Vagina (tissue), 2 donors: Measurements from ENCODE around the gene SLC25A17.

Experiments used
- POLR2A ChIP-seq, 2 donors: fragments of 450-650 bp; IDR thresholded peaks; one replicate each; pipeline ENCODE4 v1.6.1; 2017; ENCODE audit warnings: antibody characterized with exemption in 2 of 2, mild to moderate bottlenecking in 2 of 2, moderate library complexity in 2 of 2
- POLR2AphosphoS5 ChIP-seq, 2 donors: sonication (generic); formaldehyde crosslinking; IDR thresholded peaks; one replicate each; pipeline ENCODE4 v1.9.0; 2017; ENCODE audit warnings: antibody characterized with exemption in 2 of 2, mild to moderate bottlenecking in 2 of 2, low read depth in 1 of 2; ENCODE audit not compliant: insufficient read depth in 1 of 2
- TF ChIP-seq, protein P1 (sequence below), 3 experiments: fragments of 450-650 bp in 2 of 3; fragments of 200-600 bp in 1 of 3; sonication (generic) in 1 of 3; IDR thresholded peaks; one replicate each; pipeline ENCODE4 v1.5.1; 2017 to 2019; ENCODE audit warnings: antibody characterized with exemption in 3 of 3, mild to moderate bottlenecking in 2 of 3, moderate library complexity in 2 of 3

DNA sequence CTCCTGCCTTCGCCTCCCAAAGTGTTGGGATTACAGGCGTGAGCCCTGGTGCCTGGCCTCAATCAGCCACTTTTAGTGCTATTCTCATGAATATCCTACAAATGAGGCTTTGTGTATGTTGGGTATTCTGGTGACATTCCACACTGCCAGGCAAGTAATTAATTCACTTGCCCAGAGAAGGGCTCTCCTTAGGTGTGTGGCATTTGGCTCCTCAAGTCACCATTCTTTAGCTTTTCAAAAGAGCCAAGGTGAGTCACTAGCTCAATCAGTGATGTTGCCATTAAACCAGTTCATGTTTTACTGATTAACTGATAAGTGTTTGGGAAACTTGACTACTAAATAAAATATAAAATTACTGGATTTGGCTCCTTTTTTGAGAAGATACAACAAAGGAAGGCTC is 52.2 kb downstream of the SLC25A17 start:
- TF ChIP-seq POLR2AphosphoS5 (IDR thresholded peaks at IDR 0.05; ENCODE audit: insufficient read depth in 1 of 2, low read depth in 1 of 2): no peak
- no peak for TF ChIP-seq POLR2A (IDR thresholded peaks at IDR 0.05)
- TF ChIP-seq, protein P1, sequence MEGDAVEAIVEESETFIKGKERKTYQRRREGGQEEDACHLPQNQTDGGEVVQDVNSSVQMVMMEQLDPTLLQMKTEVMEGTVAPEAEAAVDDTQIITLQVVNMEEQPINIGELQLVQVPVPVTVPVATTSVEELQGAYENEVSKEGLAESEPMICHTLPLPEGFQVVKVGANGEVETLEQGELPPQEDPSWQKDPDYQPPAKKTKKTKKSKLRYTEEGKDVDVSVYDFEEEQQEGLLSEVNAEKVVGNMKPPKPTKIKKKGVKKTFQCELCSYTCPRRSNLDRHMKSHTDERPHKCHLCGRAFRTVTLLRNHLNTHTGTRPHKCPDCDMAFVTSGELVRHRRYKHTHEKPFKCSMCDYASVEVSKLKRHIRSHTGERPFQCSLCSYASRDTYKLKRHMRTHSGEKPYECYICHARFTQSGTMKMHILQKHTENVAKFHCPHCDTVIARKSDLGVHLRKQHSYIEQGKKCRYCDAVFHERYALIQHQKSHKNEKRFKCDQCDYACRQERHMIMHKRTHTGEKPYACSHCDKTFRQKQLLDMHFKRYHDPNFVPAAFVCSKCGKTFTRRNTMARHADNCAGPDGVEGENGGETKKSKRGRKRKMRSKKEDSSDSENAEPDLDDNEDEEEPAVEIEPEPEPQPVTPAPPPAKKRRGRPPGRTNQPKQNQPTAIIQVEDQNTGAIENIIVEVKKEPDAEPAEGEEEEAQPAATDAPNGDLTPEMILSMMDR (IDR thresholded peaks at IDR 0.05): no peak
